Activated CD8-positive, alpha-beta memory T cell treated with anti-CD3 and anti-CD28 coated beads for 48 hours (primary cell): ENCODE results near the gene SETBP1.

ENCODE experiments used
- DNase-seq, 3 experiments: peaks; one replicate each; pipeline ENCODE4 v3.0.0-alpha.2; 2020; ENCODE audit warnings: low read depth in 2 of 3, low spot score in 2 of 3

SETBP1 gene

DNA sequence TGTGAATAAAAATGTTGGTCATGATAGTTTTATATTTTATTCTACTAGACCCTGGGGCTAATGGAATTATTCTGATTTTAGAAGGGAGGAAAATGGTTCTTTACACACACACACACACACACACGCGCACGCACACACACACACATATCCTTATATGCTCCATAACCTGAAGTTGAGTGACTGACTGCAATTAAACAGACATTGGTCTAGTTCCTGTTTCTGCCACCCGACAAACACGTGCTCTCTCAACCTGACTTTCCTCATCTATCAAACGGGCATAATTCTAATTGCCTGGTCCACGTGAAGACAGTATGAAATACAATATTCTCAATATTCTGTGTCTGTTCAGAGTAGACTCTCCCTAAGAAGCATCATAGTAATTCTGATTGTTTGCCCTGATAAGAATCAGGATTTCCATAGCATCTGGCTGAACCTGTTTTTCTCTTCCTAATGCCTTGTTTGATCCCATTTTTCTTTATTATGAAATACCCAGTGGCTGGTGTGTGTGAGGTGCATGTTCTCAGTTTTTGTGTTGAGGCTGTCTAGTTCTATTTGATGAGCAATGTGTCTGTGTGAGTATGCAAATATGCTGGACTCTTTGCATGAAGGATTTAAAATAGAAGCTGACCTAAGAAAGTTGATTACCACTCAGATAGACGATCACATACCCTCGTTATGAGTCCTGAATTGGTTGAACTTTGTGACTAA lies 51.0 kb downstream of the SETBP1 start:
- no peak for DNase-seq

DNA sequence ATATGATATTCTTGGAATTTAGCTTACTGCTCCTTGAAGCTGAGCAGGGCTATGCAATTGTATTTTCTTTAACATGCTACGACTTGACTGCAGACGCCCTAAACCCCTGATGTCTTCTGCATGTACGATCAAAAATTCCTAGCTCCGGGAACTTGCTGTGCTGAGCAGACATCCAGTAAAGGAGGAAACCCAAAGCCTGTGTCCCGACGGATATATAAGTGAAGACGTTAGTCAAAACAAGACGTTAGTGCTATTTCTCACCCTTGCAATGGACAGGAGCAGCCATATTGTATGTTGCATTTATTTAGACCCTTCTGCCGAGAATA lies 51.5 kb downstream of the SETBP1 start:
- no peak for DNase-seq

DNA sequence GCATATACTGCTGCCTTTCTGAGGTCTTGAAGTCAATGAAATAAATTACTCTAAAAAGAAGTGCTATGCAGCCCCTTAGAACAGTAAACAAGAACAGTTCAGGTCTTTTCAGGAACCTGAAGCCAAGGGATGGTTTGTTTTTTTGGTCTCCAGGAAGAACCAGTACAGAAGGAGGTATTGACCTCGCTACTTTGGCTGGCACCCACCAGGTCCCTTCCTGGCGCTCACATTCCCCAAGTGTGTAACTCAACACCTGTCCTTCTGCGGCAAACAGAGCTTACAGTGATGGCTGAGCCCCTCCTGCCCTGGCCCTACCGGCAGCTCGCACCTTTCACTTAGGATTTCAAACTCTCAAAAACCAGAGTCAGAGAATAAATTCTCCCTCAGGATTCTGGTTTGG lies 51.9 kb downstream of the SETBP1 start:
- no peak for DNase-seq

DNA sequence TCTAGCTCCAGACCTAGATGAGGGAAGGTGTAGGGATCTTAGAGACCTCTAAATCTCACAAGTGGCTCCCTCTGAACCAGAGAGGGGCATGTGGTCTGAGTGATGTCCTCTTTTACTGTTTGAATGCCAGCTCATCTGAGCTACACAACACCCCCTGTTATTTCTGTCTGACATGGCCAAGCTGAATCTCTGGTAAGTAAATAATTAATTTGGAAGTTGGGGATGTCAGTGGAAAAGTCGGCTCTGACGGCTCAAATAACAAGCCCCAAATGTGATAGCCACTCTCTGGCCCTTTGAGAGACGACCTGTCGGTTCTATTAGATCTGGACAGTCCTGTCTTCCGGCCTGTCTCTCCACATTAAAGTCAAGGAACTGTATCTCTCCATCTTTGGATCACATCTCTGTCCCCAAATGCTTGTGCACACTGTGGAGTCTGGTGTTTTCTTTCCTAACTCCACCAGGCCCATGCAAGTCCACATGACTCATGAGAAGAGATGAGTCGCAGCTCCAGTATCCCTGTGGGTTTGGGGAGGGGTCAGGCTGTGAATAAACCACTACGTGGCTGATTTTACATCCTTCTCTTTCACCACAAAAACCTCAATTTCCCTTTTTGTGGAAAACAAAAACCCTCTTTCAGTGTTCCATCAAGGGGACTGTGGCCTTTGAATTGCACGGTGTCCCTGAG lies 52.5 kb downstream of the SETBP1 start:
- DNase-seq, result no peak

DNA sequence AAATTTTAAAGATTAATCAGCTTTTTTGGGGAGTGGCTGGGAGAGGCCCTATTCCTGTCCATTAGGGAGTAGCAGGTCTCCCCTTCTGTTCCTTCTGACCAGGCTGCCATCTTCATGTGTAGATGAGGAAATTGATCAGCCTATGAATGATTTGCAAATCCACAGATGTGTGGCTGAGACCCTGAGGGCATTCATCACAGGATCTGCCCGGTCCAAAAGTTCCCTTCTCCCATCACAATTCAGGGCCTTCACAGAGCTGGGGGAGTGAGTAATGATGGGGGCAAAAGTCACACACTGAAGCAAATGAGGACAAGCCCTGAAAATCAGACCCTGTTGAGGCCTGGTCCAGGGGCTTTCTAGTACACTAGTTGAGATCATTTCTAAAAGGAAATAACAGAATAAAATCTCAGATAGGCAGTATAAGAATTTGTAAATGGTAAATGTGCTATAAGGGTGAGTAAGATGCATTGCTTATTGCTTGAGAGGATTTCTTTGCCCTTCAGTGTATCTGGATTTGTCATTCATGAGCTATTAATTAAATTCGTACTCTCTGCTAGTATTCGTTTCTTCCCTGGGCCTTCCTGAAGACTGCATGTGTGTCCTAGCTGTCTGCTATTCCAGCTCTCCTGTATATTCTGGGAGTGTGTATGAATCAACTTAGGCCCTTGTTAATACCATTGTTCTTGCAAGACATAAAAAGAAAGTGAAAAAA lies 53.2 kb downstream of the SETBP1 start:
- no peak for DNase-seq

DNA sequence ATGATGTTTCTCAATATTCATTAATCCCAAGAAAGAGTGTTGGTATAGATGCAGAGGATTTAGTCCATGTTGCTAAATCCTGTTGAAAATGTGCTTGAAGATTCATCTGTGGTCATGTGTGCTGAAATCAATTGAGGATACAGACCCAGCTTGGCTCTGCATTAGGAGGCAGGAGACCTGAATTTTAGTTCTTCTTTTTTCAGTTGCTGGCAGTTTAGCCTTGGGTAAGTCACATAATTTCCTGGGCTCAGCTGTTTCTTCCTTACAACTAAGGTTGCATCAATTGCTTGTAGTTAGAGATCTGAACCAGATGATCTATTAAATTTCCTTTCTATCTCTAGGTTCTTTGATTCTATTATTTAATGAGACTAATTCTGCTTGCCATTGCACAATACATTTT lies 54.4 kb downstream of the SETBP1 start:
- DNase-seq, result no peak

DNA sequence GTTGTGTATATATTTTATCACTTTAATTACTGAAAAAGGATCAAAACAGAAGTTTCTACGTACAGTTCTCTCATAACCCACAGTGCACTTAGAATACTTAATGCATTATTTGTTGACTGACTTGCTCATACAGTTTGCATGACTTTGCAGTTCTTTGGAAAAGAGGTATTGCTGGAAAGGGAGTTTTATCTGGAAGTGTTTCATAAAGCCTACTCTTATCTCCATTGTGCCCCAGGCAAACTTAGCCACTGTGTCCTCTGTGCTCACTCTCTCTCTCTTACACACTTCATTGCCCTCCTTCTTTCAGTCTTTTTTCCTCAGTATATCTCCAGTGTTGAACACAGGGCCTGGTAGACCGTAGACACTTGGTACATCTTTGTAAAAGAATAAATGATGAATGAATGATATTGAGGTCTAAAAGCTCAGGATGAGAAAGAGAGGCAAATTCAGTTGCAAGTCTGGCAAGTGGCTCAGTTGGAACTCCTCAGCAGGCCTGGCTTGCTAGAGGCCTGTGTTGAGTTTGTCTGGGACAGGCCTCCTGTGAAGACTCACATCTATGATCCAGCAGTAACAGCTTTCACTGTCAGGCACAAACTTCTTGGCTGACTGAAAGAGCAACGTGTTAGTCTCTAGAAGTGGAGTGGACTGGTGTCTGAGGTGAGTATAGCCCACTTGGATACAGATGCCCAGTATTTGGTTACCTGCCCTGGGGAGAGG lies 56.1 kb downstream of the SETBP1 start:
- DNase-seq, result no peak

DNA sequence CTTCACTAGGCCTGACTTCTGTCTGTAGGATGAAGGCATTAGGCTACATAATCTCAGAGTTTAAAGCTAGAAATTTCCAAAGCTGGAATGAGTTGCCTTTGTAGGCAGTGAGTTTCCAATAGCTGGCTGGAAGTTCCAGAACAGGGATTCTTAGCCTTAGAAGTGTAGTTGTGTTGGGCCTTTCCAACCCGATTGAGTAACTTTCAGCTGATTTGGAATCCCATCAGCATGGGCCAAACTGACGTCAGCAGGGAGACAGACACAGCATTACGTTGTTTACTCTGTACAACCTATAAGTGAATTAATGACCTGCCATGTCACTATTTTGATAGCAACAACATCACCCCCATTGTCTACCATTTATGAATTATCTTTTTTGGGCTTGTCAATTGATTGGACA lies 56.9 kb downstream of the SETBP1 start:
- DNase-seq, result no peak

DNA sequence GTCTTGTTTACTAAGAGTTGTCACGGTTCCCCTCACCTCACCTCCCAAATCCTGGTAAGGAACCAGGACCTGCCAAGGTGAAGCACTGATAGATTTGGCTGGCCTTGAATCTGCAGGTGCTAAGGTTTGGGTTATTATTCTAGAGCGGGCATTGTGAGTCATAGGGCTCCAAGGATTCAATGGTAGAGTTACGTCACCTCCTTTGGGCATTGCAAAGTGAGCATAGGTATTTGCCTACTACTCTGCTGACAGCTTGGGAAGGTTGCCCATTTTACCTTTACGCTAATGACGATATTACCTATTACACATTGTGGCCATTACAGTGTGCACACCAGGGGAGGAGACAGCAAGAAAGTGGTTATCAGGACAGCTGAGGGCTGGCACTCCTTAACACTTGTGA lies 59.3 kb downstream of the SETBP1 start:
- no peak for DNase-seq

DNA sequence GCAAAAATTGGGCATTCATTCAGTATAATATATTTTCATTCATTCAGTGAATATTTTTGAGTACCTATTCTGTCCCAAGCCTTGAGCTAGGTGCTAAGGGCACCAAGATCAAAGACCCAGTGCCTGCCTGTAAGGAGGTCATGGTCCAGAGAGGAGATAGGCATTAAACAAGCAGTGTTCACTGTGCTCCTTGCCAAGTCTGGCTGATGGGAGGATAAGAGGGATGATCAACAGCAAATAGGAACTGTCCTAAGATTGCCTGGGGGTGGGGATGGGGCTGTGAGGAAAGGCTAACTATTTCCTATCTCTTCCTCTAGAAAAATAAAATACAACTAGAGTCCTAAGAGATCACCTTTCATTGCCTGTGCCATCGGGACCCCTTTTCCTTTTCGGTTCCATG lies 60.4 kb downstream of the SETBP1 start:
- DNase-seq, result no peak

DNA sequence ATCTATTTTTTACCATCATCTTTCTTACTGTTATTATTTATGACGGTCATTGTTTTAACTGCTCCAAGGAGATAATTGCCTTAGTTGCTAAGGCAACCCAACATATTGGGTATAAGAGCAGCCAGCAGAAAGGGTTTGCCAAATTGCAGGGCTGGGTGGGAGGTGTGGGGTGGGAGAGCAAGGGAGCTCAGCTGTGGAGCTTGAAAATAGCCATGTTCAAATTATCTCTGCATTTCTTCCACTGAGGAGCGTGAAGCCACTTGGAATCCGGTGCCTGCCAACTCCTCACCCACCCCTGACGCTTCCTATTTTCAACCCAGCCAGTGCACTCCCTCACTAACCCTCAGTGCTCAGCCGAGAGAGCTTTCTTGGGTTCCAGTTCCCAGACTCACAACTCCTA lies 60.8 kb downstream of the SETBP1 start:
- no peak for DNase-seq

DNA sequence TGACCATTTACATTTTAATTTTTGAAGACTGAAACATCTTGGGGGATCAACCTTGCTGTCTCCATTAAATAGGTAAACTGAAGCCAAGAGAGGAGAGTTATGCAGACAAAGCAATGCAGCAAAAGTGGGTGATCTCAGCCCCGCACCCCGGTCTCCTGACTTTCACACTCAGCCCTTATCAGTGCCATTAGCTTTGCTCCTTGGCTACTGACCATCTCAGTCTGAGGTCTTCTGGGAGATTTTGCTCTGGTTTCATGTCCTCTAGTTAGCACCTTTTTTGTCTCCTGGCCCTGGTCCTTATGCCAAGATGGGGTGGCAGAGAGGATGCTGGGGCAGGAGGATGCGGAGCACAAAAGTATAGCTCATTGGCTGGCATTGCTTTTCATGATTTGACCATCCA lies 61.4 kb downstream of the SETBP1 start:
- no peak for DNase-seq

DNA sequence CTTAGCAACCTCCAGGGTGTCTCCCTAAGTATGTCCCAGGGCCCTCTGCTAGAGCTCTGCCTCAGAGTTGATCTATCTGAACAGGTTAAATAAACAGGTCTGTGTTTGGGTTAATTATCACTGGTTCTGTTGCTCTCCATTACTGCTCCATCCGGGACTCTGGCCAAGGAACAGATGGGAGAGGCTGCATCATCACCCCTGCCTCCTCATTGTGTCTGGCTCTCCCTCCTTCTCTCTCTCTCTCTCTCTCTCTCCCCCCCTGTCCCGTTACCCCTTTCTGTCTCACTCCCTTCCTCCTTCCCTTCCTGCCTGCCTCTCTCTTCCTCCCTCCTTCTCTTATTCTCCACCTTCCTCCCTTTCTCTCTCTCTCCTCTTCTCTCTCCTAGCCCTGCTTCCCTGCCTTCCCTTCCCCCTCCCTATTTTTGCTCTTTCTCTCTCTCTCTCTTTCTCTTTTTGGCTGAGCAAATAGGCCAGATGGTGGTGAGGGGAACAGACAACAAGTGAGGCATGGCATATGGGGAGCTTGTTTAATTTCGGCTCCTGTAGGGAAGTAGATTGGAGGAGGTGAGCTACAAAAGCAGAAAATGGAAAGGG lies 62.1 kb downstream of the SETBP1 start:
- DNase-seq, result no peak

DNA sequence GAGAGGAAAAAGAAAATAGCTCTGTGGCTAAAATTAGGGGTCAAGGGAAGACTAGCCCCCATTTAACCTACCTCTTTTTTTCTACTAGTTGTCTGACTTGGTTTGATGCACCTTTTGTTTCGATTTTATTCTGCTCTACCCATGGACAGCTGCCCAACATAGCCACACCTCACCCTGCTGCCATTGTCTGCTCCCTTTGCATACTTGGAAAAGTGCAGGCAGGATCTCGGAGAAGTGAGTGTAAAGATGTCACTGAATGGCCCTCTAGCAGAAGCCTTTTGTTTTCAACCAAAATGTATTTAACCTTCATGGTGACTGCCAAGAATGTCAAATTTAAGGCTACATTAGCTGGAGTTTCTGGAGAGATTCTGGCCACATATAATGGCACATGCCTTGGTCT lies 62.9 kb downstream of the SETBP1 start:
- DNase-seq, result no peak

DNA sequence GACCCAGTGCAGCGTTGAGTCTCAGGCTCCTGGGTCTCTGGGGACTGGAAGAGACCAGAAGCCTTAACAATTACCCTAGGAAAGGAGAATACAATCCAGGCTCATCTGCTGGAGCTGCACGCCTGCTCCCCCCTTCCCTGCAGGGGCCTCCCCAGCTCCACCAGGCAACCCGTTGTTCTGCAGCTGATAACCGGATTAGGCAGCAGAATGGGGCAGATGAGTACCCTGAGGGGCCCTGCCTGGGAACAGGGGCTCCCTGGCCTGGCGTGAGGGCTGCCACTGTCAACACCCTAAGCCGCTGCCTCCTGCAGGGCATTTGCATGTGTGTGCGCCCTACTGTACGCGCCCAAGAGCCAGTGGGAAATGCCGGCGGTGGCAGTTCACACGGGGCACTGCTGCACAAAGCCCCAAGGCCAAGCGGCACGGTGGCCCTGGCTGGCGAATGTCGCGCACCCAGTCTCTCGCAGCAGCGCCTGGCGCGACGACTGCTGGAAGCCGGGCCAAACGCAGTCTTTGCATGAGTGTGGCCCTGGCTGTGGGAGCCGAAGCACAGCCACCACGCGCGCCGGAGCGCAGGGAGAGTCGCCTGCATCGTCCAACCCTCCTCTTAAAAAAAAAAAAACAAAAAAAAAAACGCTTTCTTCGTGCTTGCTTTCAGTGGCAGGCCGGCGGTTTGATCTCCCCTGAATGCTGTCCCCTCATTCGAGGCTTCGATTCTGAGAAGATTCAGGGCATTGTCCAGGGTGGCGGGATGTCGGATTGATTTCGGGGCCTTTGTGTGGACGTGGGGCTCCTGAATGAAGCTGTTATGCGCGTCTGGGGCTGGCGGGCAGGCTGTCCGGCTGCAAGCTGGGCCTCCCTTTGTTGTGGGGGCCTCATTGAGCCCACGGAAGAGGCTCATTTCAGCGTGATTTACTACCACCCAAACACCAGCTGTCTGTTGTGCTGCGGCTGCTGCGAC lies 63.8 kb downstream of the SETBP1 start:
- no peak for DNase-seq

DNA sequence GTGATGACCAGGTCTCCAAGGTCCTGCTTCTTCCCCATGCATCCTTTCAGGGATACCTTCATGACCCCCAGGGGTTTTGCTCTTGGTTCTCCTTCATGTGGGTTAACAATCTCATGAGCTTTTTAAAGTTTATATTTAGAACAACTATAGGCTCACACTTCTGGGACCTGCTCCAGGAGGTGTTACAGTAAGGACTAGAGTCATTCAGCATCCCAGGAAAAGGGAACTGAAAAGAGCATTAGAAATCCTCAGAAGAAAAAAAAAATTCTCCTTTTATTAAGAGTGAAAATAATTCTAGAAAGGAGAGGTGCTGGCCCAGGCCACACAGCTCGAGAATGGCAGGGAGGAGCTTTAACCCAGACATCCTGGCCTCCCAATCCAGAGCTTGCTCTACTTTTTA lies 66.5 kb downstream of the SETBP1 start:
- no peak for DNase-seq

DNA sequence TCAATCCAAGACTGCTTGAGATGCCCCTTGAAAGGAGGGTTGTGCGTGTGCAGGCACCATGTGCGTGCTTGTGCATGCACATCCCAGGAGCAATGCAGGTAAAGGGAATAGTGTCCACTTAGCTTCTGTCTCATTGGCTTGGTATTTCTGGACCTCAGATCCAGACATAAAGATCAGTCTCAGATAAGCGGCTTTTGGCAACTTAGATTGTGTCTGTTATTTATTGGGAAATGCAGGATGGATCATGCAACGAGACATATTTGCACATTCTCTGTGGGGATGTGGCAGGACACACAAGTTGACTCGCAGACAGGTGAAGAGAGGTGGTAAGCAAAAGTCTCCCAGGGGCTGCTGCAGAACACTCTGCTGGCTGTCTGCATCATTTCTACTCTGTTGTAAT lies 67.9 kb downstream of the SETBP1 start:
- no peak for DNase-seq

DNA sequence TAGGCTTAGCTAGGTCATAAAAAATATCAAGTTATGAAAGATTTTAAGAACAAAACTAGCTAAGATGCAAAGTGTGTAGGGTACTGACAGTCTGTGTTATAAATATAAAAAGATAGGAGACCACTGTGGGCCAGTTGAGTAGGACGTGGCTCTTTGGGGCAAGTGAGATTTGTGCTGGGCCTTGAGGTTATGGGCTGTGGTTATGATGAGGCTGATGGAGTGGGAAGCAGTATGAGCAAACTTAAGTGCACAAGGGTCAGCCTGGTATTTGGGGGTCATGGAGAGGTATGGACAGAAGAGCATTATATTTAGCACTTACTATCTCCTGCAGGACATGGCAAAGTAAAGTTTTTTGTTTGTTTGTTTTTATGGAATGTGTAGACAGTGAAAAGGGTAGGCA lies 70.1 kb downstream of the SETBP1 start:
- no peak for DNase-seq

DNA sequence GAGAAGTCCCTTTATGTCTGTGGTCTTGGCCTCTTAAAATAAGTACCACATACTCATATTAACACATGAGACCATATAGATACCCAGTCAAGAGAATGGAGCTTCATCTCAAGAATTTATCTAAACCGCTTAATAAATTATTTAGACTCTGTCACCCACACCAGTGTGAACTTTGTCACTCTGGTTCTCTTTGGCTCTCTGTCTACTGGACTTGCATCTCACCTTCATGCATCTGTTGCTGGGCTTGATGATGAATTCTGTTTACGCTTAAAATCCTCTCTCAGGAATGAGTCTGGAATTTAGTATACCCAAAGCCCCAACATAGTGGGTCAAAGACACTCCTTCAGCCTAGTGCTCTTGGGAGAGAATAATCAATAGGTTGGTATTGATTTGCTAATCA lies 73.9 kb downstream of the SETBP1 start:
- DNase-seq, result no peak

DNA sequence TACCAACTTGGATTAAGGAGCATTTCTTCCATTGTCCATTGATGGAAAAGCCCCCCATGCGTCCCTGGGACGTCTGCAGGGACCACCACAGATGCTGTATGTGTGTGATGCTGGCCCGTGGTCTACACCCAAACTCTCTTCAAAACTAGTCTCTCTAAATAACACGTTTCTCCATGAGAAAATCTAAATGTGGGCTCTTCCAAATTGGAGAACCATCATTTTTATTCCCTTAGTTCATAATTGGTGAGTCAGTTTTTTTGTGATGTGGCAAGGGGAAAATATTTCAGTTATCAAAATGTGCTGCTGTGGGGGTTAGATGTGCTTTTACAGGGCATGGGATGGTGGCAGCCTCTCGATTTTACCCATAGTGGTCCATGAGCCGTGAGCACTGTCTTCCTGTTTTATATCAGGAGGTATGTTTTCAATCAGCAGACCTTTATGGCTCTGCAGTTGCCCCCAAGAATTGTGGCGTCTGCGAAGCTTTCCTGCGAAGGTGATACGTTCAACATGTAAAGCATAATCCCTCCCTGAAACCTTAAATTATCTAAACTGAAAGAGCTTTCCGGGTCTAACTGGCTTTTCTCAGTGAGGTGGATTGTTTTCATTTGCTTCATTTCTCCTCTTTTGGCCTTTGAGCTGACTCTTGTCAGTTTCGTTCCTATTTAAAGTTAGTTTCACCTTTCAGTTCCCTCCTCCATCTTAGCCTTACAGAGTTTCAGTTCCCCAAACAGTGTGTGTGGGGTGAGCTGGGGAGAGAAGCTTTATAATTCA lies 78.4 kb downstream of the SETBP1 start:
- DNase-seq, result peak in 2 of 3 experiments; percentile 5 to 24
